ENCODE results near the gene CCND2.

Gene CCND2

GRCh38 chr12:4276524-4277204 is 3.1 kb downstream of the CCND2 start:
- peak; percentile 99 for TF ChIP-seq TEAD4 (IDR thresholded peaks at IDR 0.05)
- no peak for TF ChIP-seq TAF1 (IDR thresholded peaks at IDR 0.05; ENCODE audit: low read depth)
- TF ChIP-seq NFIC (IDR thresholded peaks at IDR 0.05) = peak; percentile 90
- TF ChIP-seq RAD21 (IDR thresholded peaks at IDR 0.05; ENCODE audit: low read depth) = peak; percentile 99
- peak; percentile 55; the same call in 1 of the 2 replicates for TF ChIP-seq TCF12 (IDR thresholded peaks at IDR 0.05; ENCODE audit: low read depth)
- no peak for TF ChIP-seq MAX (IDR thresholded peaks at IDR 0.05)
- TF ChIP-seq USF1 (IDR thresholded peaks at IDR 0.05) = no peak
- peak; percentile 41; the same call in 1 of the 2 replicates for TF ChIP-seq ZBTB7A (IDR thresholded peaks at IDR 0.05; ENCODE audit: low read depth)

- TF ChIP-seq REST (IDR thresholded peaks at IDR 0.05; ENCODE audit: low read depth) (no peak), CEBPB (IDR thresholded peaks at IDR 0.05) (no peak), EP300 (IDR thresholded peaks at IDR 0.05; ENCODE audit: borderline replicate concordance) (no peak), ZBTB7A (IDR thresholded peaks at IDR 0.05; ENCODE audit: low read depth) (no peak), USF1 (IDR thresholded peaks at IDR 0.05) (no peak), FOXM1 (IDR thresholded peaks at IDR 0.05; ENCODE audit: borderline replicate concordance, low read depth) (no peak), TAF1 (IDR thresholded peaks at IDR 0.05; ENCODE audit: low read depth) (no peak), RAD21 (IDR thresholded peaks at IDR 0.05; ENCODE audit: low read depth) (no peak), TCF12 (IDR thresholded peaks at IDR 0.05; ENCODE audit: low read depth) (no peak), EGR1 (IDR thresholded peaks at IDR 0.05) (no peak), MAX (IDR thresholded peaks at IDR 0.05) (no peak), TEAD4 (IDR thresholded peaks at IDR 0.05) (no peak), YY1 (IDR thresholded peaks at IDR 0.05; ENCODE audit: low read depth) (no peak), NFIC (IDR thresholded peaks at IDR 0.05) (no peak), CREB1 (IDR thresholded peaks at IDR 0.05; ENCODE audit: low read depth) (no peak)
Measured at GRCh38 chr12:4277205-4277543, 3.6 kb downstream of the CCND2 start.

GRCh38 chr12:4277857-4278256 is 4.3 kb downstream of the CCND2 start:
- no peak for TF ChIP-seq NFIC (IDR thresholded peaks at IDR 0.05)
- no peak for TF ChIP-seq EGR1 (IDR thresholded peaks at IDR 0.05)
- no peak for TF ChIP-seq RAD21 (IDR thresholded peaks at IDR 0.05; ENCODE audit: low read depth)
- no peak for TF ChIP-seq EP300 (IDR thresholded peaks at IDR 0.05; ENCODE audit: borderline replicate concordance)
- no peak for TF ChIP-seq CREB1 (IDR thresholded peaks at IDR 0.05; ENCODE audit: low read depth)

- no peak for TF ChIP-seq CREB1 (IDR thresholded peaks at IDR 0.05; ENCODE audit: low read depth)
- TF ChIP-seq USF1 (IDR thresholded peaks at IDR 0.05) = no peak
- TF ChIP-seq EP300 (IDR thresholded peaks at IDR 0.05; ENCODE audit: borderline replicate concordance) = no peak
- TF ChIP-seq RAD21 (IDR thresholded peaks at IDR 0.05; ENCODE audit: low read depth) = no peak
- peak; percentile 80 for TF ChIP-seq CEBPB (IDR thresholded peaks at IDR 0.05)
Measured at GRCh38 chr12:4278329-4279197, 5.0 kb downstream of the CCND2 start.

- TF ChIP-seq EGR1 (IDR thresholded peaks at IDR 0.05) (no peak), MAX (IDR thresholded peaks at IDR 0.05) (no peak), YY1 (IDR thresholded peaks at IDR 0.05; ENCODE audit: low read depth) (no peak), NFIC (IDR thresholded peaks at IDR 0.05) (no peak), TEAD4 (IDR thresholded peaks at IDR 0.05) (no peak)
Measured at GRCh38 chr12:4279198-4279690, 5.7 kb downstream of the CCND2 start.

GRCh38 chr12:4280351-4281163 is 7.0 kb downstream of the CCND2 start:
- TF ChIP-seq TAF1 (IDR thresholded peaks at IDR 0.05; ENCODE audit: low read depth) (no peak), TEAD4 (IDR thresholded peaks at IDR 0.05) (no peak), USF1 (IDR thresholded peaks at IDR 0.05) (no peak), EP300 (IDR thresholded peaks at IDR 0.05; ENCODE audit: borderline replicate concordance) (no peak), YY1 (IDR thresholded peaks at IDR 0.05; ENCODE audit: low read depth) (no peak), TCF12 (IDR thresholded peaks at IDR 0.05; ENCODE audit: low read depth) (no peak), MAX (IDR thresholded peaks at IDR 0.05) (no peak), REST (IDR thresholded peaks at IDR 0.05; ENCODE audit: low read depth) (no peak), RAD21 (IDR thresholded peaks at IDR 0.05; ENCODE audit: low read depth) (no peak), EGR1 (IDR thresholded peaks at IDR 0.05) (no peak), CREB1 (IDR thresholded peaks at IDR 0.05; ENCODE audit: low read depth) (no peak), FOXM1 (IDR thresholded peaks at IDR 0.05; ENCODE audit: borderline replicate concordance, low read depth) (no peak), NFIC (IDR thresholded peaks at IDR 0.05) (no peak), CEBPB (IDR thresholded peaks at IDR 0.05) (no peak), ZBTB7A (IDR thresholded peaks at IDR 0.05; ENCODE audit: low read depth) (no peak)

All from Ishikawa (cell line).